Adrenal gland (tissue), 5 donors: ENCODE measurements around the gene PTMA.

Experiments
- CTCF ChIP-seq, 6 experiments: fragments of 450-650 bp in 4 of 6; fragments of 200-600 bp in 2 of 6; sonication (generic) in 1 of 6; IDR thresholded peaks; 1 replicate in 5 of 6; 2 replicates in 1 of 6; pipeline versions ENCODE4 v1.5.1 to v1.8.0; 2016 to 2021; ENCODE audit warnings: antibody characterized with exemption in 6 of 6, mild to moderate bottlenecking in 2 of 6, moderate library complexity in 1 of 6
- POLR2A ChIP-seq, 2 donors: fragments of 450-650 bp; IDR thresholded peaks; one replicate each; pipeline ENCODE4 v1.6.1; 2017; ENCODE audit warnings: antibody characterized with exemption in 2 of 2, mild to moderate bottlenecking in 2 of 2, moderate library complexity in 1 of 2
- donor health status: DM: no; HTN: no; CAD: no.

GRCh38 chr2:231660860-231661259 lies 47.5 kb upstream of the PTMA start:
- TF ChIP-seq CTCF (IDR thresholded peaks at IDR 0.05) (no peak), POLR2A (IDR thresholded peaks at IDR 0.05) (no peak)
